Measurements from ENCODE around the gene JMJD4. TPM values are rescaled to one million over a fixed set of nuclear protein-coding genes. Genes with fewer than 3 reads are reported as not detected.

JMJD4 gene
- total RNA-seq, 2 donors from 2014 or later, result 19.4 to 21.8 TPM

Other genes with a start within 250 kb of the JMJD4 start
- gene ZNF678, start 171.7 kb downstream of the JMJD4 start, total RNA-seq, result 10 to 100 TPM; 23.1 to 24.3 TPM
- 10 to 100 TPM; 42.5 to 46.6 TPM for gene SNAP47, start 133 bp upstream of the JMJD4 start, total RNA-seq
- not detected for gene PRSS38, start 80.4 kb upstream of the JMJD4 start, total RNA-seq
- gene WNT9A, start 212.6 kb upstream of the JMJD4 start, total RNA-seq, result 1 to 10 TPM; 1.2 to 1.7 TPM

All from endodermal cell (in vitro differentiated cells).